DMS79 (cell line): ENCODE measurements around the gene GEMIN8.

Experiments used
- DNase-seq: peaks from one replicate; lab custom pipeline; 2025; lab: John Stamatoyannopoulos, UW

Gene GEMIN8

GRCh38 chrX:14015294-14015693 lies 14.4 kb downstream of the GEMIN8 start:
- no peak for DNase-seq

GRCh38 chrX:14014526-14014925 lies 15.2 kb downstream of the GEMIN8 start:
- no peak for DNase-seq

- no peak for DNase-seq
Observed at GRCh38 chrX:14013054-14013453, 16.6 kb downstream of the GEMIN8 start.

- DNase-seq: no peak
Observed at GRCh38 chrX:14010566-14010965, 19.1 kb downstream of the GEMIN8 start.

- DNase-seq: no peak
Observed at GRCh38 chrX:14006540-14006939, 23.2 kb downstream of the GEMIN8 start.

- no peak for DNase-seq
Observed at GRCh38 chrX:14003876-14004425, 25.7 kb downstream of the GEMIN8 start.

- no peak for DNase-seq
Observed at GRCh38 chrX:14003028-14003427, 26.7 kb downstream of the GEMIN8 start.

- DNase-seq: no peak
Observed at GRCh38 chrX:13996650-13997049, 33.0 kb downstream of the GEMIN8 start.

GRCh38 chrX:13994536-13995080 lies 35.1 kb downstream of the GEMIN8 start:
- DNase-seq: no peak

GRCh38 chrX:13994104-13994503 lies 35.6 kb downstream of the GEMIN8 start:
- DNase-seq: no peak

GRCh38 chrX:13990126-13990800 lies 39.4 kb downstream of the GEMIN8 start:
- no peak for DNase-seq

- DNase-seq: no peak
Observed at GRCh38 chrX:13985697-13986435, 43.8 kb downstream of the GEMIN8 start.

GRCh38 chrX:13983734-13984133 lies 46.0 kb downstream of the GEMIN8 start:
- no peak for DNase-seq

GRCh38 chrX:13968198-13968597 lies 61.5 kb downstream of the GEMIN8 start:
- no peak for DNase-seq

- no peak for DNase-seq
Observed at GRCh38 chrX:13967636-13968035, 62.1 kb downstream of the GEMIN8 start.

- DNase-seq: no peak
Observed at GRCh38 chrX:13966793-13967125, 62.9 kb downstream of the GEMIN8 start.

- DNase-seq: no peak
Observed at GRCh38 chrX:13966071-13966792, 63.5 kb downstream of the GEMIN8 start.

- DNase-seq: no peak
Observed at GRCh38 chrX:13965531-13965930, 64.2 kb downstream of the GEMIN8 start.

- no peak for DNase-seq
Observed at GRCh38 chrX:13956998-13957397, 72.7 kb downstream of the GEMIN8 start.
